ENCODE data around the gene CBFA2T2.

CBFA2T2 gene

GRCh38 chr20:33654680-33655161 is 164.8 kb downstream of the CBFA2T2 start:
- no peak for DNase-seq (ENCODE audit: low read depth)
- TF ChIP-seq CTCF (conservative IDR thresholded peaks at IDR 0.05; ENCODE audit: low read depth, low read length) = no peak
- no peak overlapping the region for H3K4me3 ChIP-seq (ENCODE audit: low read depth, low read length)

GRCh38 chr20:33655164-33655563 is 165.3 kb downstream of the CBFA2T2 start:
- DNase-seq (ENCODE audit: low read depth) = no peak
- no peak for TF ChIP-seq CTCF (conservative IDR thresholded peaks at IDR 0.05; ENCODE audit: low read depth, low read length)
- no peak overlapping the region for H3K4me3 ChIP-seq (ENCODE audit: low read depth, low read length)

- DNase-seq (ENCODE audit: low read depth) = no peak
- H3K4me3 ChIP-seq (ENCODE audit: low read depth, low read length) = no peak overlapping the region
- no peak for TF ChIP-seq CTCF (conservative IDR thresholded peaks at IDR 0.05; ENCODE audit: low read depth, low read length)
Observed at GRCh38 chr20:33656010-33656782, 166.3 kb downstream of the CBFA2T2 start.

GRCh38 chr20:33656783-33657703 is 167.1 kb downstream of the CBFA2T2 start:
- H3K4me3 ChIP-seq (ENCODE audit: low read depth, low read length) = no peak overlapping the region
- DNase-seq (ENCODE audit: low read depth) = no peak
- no peak for TF ChIP-seq CTCF (conservative IDR thresholded peaks at IDR 0.05; ENCODE audit: low read depth, low read length)

GRCh38 chr20:33657704-33658095 is 167.8 kb downstream of the CBFA2T2 start:
- DNase-seq (ENCODE audit: low read depth) = no peak
- TF ChIP-seq CTCF (conservative IDR thresholded peaks at IDR 0.05; ENCODE audit: low read depth, low read length) = no peak
- no peak overlapping the region for H3K4me3 ChIP-seq (ENCODE audit: low read depth, low read length)

- TF ChIP-seq CTCF (conservative IDR thresholded peaks at IDR 0.05; ENCODE audit: low read depth, low read length) = no peak
- no peak for DNase-seq (ENCODE audit: low read depth)
- no peak overlapping the region for H3K4me3 ChIP-seq (ENCODE audit: low read depth, low read length)
Observed at GRCh38 chr20:33658510-33658909, 168.6 kb downstream of the CBFA2T2 start.

All from choroid plexus epithelial cell (primary cell).